Progenitor cell of endocrine pancreas (in vitro differentiated cells): ENCODE results near the gene EEFSEC. TPM values are rescaled to one million over a fixed set of nuclear protein-coding genes. Genes with fewer than 3 reads are reported as not detected.

ENCODE experiments used
- DNase-seq: peaks from one replicate; pipeline ENCODE4 v3.0.0; 2021; ENCODE audit warnings: low spot score; ENCODE audit not compliant: unreplicated experiment
- H3K27ac Mint-ChIP-seq: 2 replicates; pipeline ENCODE4 v1.8.0; 2021; ENCODE audit warnings: mild to moderate bottlenecking, moderate library complexity, mixed read lengths
- H3K27me3 Mint-ChIP-seq: 2 replicates; pipeline ENCODE4 v1.8.0; 2021; ENCODE audit warnings: mixed read lengths
- H3K36me3 Mint-ChIP-seq: 2 replicates; pipeline ENCODE4 v1.8.0; 2022; ENCODE audit warnings: mixed read lengths; ENCODE audit not compliant: insufficient read depth
- H3K4me1 Mint-ChIP-seq: 2 replicates; pipeline ENCODE4 v1.8.0; 2021; ENCODE audit warnings: low read depth, mixed read lengths
- H3K4me3 Mint-ChIP-seq: 2 replicates; pipeline ENCODE4 v1.8.0; 2021; ENCODE audit warnings: low read depth, mild to moderate bottlenecking, moderate library complexity, mixed read lengths
- H3K9me3 Mint-ChIP-seq: 2 replicates; pipeline ENCODE4 v1.8.0; 2021; ENCODE audit warnings: low read depth, mixed read lengths
- CTCF ChIP-seq: fragments of 200-600 bp; sonication (generic); IDR thresholded peaks from one replicate; pipeline ENCODE4 v1.5.0; 2021; ENCODE audit warnings: antibody characterized with exemption, mild to moderate bottlenecking; ENCODE audit not compliant: unreplicated experiment
- total RNA-seq: library from RNA; stranded (reverse); gene quantifications from 2 replicates; pipeline ENCODE4 v1.2.1, GENCODE V29; 2021

The EEFSEC gene
- total RNA-seq, 1 donor from 2014 or later = 11.8 TPM

DNA sequence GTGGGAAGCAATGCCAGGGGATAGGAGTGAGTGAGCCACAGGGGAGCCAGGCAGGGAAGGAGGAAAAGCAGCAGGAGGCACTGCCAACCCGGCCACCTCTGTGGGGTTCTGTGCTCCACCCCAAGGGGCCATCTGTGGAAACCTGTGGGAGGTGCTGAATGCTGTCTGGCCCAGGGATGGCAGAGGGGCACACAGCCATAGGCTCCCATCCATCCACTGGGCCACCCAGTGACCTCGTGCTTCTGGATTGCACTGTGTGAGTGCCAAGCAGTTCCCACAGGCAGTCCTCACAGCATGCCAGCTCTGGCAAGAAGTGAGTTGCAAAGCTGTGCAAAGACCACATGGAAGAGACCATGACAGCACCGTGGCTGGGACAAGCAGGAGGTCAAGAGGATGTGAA lies 285.9 kb downstream of the EEFSEC start:
- no peak overlapping the region for H3K27ac Mint-ChIP-seq
- H3K9me3 Mint-ChIP-seq = peaks cover 5% of the 10 kb centered on the region
- TF ChIP-seq CTCF = no peak
- peaks cover 20% of the 10 kb centered on the region for H3K4me1 Mint-ChIP-seq
- no peak overlapping the region for H3K4me3 Mint-ChIP-seq
- H3K27me3 Mint-ChIP-seq = peaks cover 33% of the 10 kb centered on the region
- H3K36me3 Mint-ChIP-seq = no peaks in the 10 kb centered on the region
- DNase-seq = no peak

- peaks cover 42% of the 10 kb centered on the region for H3K27me3 Mint-ChIP-seq
- H3K27ac Mint-ChIP-seq = no peak overlapping the region
- peaks cover 2% of the 10 kb centered on the region for H3K4me1 Mint-ChIP-seq
- H3K36me3 Mint-ChIP-seq = no peaks in the 10 kb centered on the region
- TF ChIP-seq CTCF = no peak
- H3K9me3 Mint-ChIP-seq = no peaks in the 10 kb centered on the region
- H3K4me3 Mint-ChIP-seq = no peak overlapping the region
- no peak for DNase-seq
These were observed 288.8 kb downstream of the EEFSEC start for GRCh38 chr3:128442070-128442469.

DNA sequence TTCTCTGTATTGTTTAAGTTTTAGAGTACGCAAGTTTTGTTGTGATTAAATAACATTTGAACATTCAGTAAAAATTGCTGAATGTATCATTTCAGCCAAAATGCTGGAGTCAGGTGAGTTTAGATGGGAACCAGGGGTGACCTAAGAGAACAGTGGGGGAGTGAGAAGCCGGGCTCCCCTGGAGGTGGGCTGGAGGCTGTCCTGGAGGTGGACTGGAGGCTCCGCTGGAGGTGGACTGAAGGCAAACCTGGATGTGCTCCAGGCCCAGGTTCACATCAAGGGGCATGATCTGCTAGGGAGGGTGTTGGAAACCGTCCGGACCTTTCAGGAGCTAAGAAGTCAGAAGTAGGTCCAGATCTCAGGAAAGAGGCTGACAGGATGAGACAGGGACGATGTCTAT lies 289.7 kb downstream of the EEFSEC start:
- H3K27ac Mint-ChIP-seq = no peak overlapping the region
- H3K27me3 Mint-ChIP-seq = peaks cover 46% of the 10 kb centered on the region
- no peaks in the 10 kb centered on the region for H3K4me1 Mint-ChIP-seq
- no peak for DNase-seq
- no peaks in the 10 kb centered on the region for H3K36me3 Mint-ChIP-seq
- no peaks in the 10 kb centered on the region for H3K9me3 Mint-ChIP-seq
- H3K4me3 Mint-ChIP-seq = no peak overlapping the region
- TF ChIP-seq CTCF = no peak

DNA sequence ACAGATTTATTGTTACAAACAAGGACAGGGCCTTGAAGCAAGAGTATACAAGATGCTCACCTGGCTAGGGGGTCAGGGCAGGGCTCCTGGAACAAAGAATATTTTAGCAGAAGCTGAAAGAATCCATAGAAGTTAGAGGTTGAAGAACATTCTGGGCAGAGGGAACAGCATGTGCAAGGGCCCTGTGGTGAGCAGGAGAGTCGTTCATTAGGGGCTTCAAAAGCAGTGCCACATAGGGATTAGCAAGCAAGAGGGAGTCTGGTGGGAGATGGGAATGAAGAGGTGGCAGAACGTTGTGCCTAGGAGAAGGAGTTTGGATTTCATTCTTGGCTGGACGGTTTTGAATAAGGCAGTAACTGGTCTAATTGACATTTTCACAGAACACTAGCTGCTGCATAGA lies 290.5 kb downstream of the EEFSEC start:
- TF ChIP-seq CTCF = no peak
- peaks cover 51% of the 10 kb centered on the region for H3K27me3 Mint-ChIP-seq
- no peak overlapping the region for H3K4me3 Mint-ChIP-seq
- H3K9me3 Mint-ChIP-seq = no peaks in the 10 kb centered on the region
- H3K27ac Mint-ChIP-seq = no peak overlapping the region
- no peak for DNase-seq
- H3K36me3 Mint-ChIP-seq = no peaks in the 10 kb centered on the region
- peaks cover 2% of the 10 kb centered on the region for H3K4me1 Mint-ChIP-seq

- Mint-ChIP-seq H3K36me3 (no peaks in the 10 kb centered on the region), H3K4me3 (no peak overlapping the region), H3K27ac (no peak overlapping the region), H3K9me3 (no peaks in the 10 kb centered on the region), H3K27me3 (peaks cover 45% of the 10 kb centered on the region), H3K4me1 (peaks cover 4% of the 10 kb centered on the region)
- TF ChIP-seq CTCF = no peak
- DNase-seq = no peak
These were observed 292.1 kb downstream of the EEFSEC start for GRCh38 chr3:128445357-128445756.

DNA sequence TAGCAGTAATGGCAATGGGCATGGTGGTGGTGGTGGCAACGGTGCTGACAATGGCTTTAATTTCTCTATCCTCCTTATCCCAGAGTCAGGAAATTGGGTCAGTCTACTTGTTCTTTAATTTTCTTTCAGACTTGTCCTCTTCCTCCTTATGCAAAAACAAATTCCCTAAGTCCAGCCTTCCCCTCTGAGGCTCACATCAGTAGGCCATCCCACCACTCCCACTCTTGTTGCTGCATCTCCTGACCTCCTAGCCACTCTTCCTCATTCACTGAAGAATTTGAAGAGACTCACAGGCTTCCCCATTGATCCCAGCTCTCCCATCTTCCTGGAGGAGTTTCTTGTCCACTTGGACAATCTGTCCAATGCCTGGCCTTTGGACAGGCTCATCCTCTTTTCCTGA lies 293.5 kb downstream of the EEFSEC start:
- Mint-ChIP-seq H3K4me1 (peaks cover 4% of the 10 kb centered on the region), H3K27me3 (peaks cover 54% of the 10 kb centered on the region), H3K36me3 (no peaks in the 10 kb centered on the region), H3K27ac (no peak overlapping the region), H3K9me3 (no peaks in the 10 kb centered on the region), H3K4me3 (no peak overlapping the region)
- TF ChIP-seq CTCF = no peak
- DNase-seq = no peak
